HG03439 (cell line): Measurements from ENCODE around the gene TREML1.
"Not testable (repeated sequence)": the region's sequence is repeated elsewhere in the genome, so short reads cannot be mapped to it uniquely, and the experiment has no call there.

ENCODE experiments used
- ATAC-seq: cut with Tn5 transposase; IDR thresholded peaks from one replicate; pipeline ENCODE4 v1.9.1; 2021; ENCODE audit warnings: mild to moderate bottlenecking, moderate library complexity; ENCODE audit not compliant: unreplicated experiment

The TREML1 gene

DNA sequence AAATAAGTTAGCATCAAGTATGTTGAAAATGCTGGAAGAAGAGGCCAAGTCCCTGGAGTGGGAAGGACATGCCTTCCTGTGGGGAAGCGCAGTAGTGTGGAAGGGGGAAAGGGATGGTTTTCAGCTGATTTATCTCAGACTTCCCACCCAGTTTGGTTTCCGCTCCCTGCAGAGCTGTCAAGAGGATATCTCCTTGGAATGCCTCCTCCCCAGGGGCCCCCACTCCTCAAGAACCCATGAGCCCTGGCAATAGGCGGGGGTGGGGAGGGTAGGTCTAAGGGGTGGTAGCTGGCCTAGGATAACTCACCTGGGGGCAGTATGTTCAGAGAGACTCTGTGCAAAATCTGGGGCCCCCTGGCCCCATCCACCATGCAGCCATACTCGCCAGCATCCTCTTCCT lies 696 bp downstream of the TREML1 start:
- no peak for ATAC-seq

DNA sequence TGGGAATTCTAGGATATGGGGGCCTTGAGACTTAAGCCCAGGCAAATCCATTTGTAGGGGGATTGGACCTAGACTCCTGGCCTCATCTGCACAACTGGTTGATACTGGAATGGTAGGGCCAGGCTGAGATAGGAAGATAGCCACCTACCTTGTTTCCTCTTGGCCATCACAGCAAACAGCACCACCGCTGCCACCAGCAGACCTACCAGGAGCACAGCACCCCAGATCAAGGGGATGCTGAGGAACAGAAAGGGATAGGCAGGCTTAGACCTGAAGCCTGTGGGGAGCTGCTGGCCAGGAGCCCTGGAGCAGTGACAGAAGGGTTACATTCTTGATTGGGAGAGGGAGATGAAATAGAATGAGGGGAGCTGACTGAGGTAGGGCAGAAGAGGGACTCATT lies 3.5 kb downstream of the TREML1 start:
- no peak for ATAC-seq

DNA sequence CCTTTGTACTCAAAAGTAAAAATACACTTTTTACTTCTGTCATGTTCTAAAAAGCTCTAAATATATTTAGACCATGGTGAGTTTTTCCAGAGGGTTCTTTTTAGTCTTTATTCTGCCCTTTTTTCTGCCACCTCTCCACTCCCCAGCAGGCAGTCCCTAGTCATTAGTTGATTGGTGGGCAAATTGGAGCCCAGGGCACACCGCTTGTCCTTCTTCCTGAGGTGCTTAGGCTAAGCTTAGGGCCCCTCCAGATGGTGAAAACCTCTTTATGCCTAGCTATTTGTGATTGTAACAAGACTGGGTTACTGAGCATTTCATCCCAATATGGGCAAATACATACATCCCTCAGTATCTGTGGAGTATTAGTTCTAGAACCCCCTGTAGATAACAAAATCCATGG lies 6.2 kb downstream of the TREML1 start:
- ATAC-seq: no peak

DNA sequence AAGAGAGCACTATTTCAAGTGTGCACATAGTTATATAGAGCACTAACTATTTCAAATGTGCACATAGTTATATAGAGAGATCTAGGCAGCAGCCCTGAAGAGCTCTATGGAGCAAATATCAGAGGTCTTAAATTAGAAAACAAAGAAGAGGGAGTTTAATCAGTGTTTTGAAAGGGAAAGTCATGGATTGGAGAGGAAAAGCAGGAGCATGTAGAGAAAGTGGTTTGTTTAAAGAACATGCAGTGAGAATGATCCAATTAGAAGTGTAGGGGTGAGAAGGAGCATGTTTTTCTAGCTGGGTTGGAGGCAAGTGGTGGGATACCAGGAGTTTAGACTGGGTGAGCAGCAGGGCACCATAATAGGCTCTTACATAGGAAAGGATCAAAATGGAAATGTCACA lies 17.2 kb downstream of the TREML1 start:
- no peak for ATAC-seq

DNA sequence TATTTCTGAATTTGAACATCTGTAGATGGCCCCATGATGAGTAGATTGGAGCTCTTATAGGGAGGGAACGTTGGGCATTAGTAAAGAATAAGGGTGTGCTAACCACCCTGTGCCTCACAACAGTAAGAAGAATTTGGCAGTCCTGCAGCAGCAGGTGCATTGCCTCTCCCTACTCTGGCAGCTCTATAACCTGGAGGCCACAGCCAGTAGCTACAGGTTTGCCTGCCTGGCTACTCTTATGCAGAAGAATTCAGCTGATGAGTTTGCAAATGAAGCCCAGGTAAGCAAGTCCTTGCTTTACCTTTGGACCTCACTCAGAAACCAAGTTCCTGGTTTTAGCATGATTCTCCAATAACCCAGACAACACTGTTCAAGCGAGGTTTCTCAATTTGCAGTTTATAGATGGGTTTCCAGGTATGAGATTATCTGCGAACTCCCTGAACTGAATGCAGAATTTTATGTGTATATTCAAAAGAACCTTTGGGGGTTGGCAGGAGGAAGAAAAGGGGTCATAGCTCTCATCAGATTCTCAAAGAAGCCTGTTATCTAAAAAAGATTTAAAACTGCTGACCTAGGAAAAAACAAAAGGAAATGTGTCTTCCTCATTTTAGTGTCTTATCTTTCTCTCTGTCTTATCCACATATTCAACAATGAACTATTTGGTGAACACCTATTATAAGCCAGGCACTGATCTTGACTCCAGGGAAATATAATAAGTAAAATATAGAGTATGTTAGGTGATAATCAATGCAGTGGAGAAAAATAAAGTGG lies 18.9 kb downstream of the TREML1 start:
- no peak for ATAC-seq

DNA sequence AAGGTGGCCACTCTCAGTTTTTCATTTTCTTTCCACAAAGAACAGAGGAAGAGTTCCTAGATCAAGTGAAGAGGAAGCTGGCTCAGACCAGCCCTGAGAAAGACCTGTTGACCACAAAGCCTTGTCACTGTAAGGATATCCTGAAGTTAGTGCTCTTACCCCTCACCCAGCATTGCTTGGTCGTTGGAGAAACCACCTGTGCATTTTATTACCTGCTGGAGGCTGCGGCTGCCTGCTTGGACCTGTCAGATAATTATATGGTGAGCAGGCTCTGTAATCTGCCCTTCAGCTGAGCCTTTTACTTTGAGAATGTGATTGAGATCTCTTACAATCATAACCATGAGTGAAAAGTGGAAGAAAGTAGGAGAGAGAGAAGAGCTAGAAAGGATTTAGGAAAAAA lies 21.9 kb downstream of the TREML1 start:
- no peak for ATAC-seq

DNA sequence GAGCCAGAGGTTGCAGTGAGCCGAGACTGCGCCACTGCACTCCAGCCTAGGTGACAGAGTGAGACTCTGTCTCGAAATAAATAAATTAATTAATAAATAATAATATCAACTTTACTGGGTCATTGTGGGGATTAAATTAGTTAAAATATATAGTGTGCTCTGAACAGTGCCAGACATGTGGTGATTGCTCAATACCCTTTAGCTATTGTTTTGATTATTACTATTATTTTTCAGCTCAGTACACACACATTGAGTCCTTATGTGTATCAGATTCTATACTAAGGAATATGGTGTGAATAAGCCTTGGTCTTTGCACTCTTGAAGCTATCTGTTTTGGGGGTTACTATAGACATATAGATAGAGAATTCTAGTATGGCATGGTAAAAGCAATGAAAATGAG lies 28.9 kb downstream of the TREML1 start:
- no peak for ATAC-seq

DNA sequence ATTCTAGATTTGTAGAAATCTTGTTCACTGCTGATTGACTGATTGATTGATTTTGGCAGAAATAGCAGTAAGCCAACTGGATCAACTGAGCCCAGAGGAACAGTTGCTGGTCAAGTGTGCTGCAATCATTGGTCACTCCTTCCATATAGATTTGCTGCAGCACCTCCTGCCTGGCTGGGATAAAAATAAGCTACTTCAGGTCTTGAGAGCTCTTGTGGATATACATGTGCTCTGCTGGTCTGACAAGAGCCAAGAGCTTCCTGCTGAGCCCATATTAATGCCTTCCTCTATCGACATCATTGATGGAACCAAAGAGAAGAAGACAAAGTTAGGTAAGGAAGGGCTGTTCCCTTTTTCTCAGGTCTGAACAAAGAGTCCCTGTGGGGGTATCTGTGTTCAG lies 31.2 kb downstream of the TREML1 start:
- no peak for ATAC-seq

DNA sequence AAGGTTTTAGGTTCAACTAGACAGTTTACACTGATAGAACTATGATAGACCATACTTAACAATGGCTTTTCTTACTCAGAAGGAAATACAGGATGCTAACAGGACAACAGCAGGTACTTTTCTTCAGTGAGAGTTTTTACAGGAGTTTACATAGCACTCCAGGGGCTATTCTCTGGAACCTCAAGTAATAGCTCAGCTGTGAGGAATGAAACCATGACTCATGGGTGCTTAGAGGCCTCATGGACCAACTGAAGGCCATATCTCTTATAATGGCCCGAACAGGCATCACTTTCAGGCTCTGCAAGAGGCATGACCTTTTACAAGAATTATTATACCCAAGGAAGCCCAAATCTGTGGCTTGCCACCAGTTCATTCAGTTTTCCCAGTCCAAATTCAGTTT lies 31.8 kb downstream of the TREML1 start:
- ATAC-seq: no peak

DNA sequence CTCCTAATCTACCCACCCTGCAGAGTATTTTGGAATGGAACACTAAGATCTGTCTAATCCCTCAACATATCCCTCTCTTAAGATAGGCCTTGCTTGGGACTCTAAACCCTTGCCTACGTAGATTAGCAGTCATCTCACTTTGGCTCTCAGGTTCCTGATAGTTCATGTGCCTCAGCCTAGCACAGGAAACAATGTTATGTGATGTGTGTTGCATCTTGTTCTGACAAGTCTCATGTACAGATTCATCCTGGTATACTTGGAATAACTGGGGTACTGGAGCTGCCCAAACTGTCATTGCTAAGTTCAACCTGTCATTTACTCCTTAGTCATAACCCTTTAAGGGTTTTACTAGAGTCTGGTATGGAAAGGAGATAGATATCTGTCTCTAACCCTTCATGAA lies 34.1 kb downstream of the TREML1 start:
- no peak for ATAC-seq

DNA sequence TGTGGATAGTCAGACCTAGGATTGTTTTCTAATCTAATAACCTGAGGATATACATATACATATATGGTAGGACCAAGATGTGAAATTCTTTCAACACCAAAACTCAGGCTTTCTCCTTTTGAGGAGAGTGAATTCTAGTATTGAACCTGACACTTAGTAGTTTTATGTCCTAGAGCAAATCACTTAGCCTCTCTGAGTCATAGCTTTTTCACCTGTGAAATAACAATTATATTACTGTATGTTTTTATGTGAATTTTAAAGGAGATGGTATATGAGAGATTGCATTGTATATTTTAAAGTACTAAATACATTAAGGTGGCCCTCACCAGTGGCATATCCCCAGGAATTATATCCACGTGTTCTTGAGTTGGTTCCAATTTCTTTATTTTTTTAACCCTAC lies 34.6 kb downstream of the TREML1 start:
- ATAC-seq: no peak

DNA sequence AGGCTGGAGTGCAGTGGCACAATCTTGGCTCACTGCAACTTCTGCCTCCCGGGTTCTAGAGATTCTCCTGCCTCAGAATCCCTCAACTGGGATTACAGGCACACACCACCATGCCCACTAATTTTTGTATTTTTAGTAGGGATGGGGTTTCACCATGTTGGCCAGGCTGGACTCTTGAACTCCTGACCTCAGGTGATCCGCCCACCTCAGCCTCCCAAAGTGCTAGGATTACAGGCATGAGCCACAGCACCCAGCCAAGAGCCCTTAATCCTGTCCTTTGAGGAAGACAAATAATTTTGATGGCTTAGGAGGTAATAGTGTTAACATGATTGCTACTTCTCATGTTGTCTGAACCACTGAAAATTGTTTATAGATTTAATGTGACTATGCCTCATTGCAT lies 39.1 kb downstream of the TREML1 start:
- not testable (repeated sequence) for ATAC-seq

DNA sequence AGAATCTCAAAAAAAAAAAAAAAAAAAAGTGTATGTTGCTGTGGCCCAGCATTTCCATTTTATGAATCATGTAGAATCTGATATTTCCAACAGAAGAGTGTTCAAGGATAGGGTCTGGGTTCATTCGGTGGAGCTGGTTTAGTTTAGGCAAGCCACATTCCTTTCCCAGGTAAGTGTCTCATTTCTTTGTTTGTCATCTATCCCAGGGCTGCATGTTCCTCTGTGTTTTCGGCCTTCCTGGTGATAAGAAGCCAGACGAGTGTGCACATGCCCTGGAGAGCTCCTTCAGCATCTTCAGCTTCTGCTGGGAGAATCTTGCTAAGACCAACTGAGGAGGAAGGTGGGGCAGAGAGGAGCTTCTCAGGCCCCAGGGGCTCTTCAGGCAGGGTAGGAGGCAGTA lies 43.1 kb downstream of the TREML1 start:
- no peak for ATAC-seq

DNA sequence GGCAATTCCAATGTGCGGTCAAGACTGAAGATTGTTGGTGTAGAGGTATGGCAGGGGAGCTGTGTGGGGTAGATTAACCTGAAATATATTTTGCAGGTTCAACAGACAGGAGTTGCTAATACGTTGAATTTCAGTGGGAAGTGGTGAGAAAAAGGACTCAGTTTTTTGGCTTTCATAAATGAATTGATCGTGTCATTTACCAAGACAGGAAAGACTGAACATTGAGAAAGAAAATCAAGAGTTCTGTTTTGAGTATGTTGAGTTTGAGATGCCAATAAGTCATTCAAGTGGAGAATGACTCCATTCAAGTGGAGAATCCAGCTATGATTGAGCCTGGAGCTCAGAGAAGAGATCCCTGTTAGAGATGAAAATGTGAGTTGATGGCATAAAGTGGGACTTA lies 50.3 kb downstream of the TREML1 start:
- ATAC-seq: no peak

DNA sequence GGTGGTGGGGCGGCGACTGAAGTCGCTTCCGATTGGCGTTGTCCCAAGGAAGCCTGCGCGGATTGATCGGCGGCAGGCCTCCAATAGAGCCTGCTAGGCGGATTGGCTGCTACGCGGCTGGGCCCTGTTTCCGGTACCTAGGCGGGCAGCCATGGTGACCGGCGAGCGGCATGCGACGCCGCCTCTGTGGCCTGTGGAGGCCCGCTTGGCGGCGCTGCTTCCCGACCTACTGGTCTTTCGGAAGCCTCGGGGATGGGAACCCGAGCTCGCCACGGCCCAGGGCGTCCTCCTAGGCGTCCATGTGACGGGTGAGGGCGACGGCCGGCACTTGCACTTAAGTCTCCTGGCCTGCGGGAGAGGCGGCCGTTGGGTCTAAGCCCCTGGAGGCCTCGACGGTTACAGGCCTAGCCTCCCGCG lies 53.3 kb downstream of the TREML1 start:
- no peak for ATAC-seq
